Myocyte (in vitro differentiated cells): ENCODE measurements around the gene GLRA1. TPM values are rescaled to one million over a fixed set of nuclear protein-coding genes. Genes with fewer than 3 reads are reported as not detected.
A peak's percentile ranks its signal among the peaks of the same experiment; 100 is the strongest.
"Not testable (repeated sequence)": the region's sequence is repeated elsewhere in the genome, so short reads cannot be mapped to it uniquely, and the experiment has no call there.

Source experiments
- DNase-seq: peaks from one replicate; pipeline ENCODE4 v3.0.0-alpha.2; 2012; ENCODE audit warnings: low read depth
- total RNA-seq: library from RNA; depleted of rRNA; stranded (reverse); fragments of >200 nt; gene quantifications from 2 replicates; pipeline ENCODE4 v1.2.3, GENCODE V29; 2014

GLRA1 gene
- total RNA-seq, 1 donor from 2014 or later = not detected

GRCh38 chr5:151917904-151918303 is 6.7 kb downstream of the GLRA1 start:
- no peak for DNase-seq

DNA sequence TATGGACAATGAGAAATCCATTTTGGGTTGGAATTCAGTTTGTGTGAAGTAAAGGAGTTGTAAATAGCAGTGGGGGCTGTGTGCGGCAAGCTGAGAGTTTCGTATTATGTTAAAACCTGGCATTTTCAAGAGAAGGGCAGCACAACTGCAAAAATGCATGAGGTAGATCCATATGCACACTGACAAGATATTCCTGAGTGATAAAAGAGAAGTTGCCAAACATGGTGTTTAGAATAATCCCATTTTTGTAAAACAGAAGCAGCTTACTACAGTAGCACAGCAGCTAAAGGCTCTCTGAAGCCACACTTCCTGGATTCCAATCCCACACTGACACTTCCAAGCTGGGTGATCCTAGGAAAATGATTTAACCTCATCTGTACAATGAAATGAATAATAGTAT is 11.2 kb downstream of the GLRA1 start:
- DNase-seq = no peak

DNA sequence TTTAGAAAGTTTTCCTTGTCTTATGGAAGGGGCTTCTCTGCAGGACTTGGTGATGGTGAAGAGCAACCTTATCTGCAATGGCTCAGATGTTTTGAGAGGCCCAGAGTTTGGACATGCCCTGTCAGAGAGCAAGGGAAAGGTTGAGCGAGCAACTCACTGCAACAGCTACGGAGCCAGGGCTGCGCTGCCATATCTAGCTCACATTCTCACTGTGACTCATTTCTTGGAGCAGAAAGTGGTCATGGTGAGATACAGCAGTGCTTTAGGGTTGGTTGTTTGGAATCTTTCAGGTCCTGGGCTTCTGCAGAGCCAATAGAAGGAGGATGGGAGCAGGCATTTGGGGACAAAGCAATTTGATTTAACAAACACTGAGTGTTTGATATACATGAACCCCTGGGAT is 12.3 kb downstream of the GLRA1 start:
- DNase-seq = no peak

- no peak for DNase-seq
These were observed 13.6 kb downstream of the GLRA1 start for GRCh38 chr5:151911011-151911410.

DNA sequence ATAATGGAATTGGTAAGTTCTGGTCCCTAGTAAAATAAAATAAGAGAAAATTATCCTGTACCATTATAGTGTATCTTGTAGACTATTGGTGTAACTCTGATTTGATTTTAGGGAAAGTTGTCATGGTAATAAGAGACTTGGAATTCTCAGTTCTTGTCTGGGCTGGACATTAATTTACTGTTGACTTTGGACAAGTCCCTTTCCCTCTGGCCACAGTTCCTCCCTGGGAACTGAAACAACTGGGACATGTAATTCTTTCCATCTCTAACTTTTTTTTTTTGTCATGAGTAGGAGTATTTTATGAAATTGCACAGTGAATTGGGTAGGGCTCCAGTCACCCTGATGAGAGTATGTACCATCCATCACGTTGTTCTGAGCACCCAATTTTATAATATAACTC is 15.0 kb downstream of the GLRA1 start:
- no peak for DNase-seq

DNA sequence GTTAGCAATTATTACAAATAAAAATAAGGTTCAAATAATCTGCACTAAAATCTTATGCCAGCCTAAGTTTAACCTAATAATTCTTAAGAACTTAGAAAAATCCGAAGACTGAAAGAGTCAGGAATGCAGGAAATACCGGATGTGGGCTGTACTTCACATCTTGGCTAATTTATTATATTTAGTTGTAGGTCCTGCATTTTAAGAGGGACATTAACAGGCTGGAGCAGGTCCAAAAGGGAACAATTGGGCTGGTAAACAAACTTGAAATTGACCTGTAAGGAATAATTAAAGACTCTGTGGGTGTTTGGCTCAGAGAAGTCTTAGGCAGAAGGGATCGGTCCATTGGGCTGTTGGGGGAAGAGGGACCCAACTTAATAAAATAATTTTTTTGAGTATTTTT is 18.4 kb downstream of the GLRA1 start:
- peak; percentile 12 for DNase-seq

- DNase-seq = no peak
These were observed 19.1 kb downstream of the GLRA1 start for GRCh38 chr5:151905557-151905961.

- peak; percentile 22 for DNase-seq
These were observed 19.7 kb downstream of the GLRA1 start for GRCh38 chr5:151904909-151905308.

DNA sequence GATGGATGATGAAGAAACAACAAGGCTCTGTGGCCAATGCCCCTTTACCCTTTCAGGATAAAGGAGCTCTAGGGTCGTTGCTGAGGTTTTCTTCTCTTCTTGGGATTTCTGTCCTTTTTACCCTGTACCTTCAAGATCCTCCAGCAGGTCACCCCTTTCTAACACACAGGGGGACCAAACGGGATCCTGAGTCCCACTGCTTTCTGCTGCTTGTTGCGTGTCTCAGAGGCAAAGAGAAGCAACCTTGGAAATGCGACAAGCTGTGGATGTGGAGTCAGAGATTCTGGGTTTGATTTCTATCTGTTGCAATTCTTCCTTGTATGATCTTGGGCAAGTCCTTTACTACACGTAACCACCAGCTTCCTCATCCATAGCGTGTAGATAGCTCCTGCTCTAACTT is 20.5 kb downstream of the GLRA1 start:
- no peak for DNase-seq

- DNase-seq = no peak
These were observed 21.4 kb downstream of the GLRA1 start for GRCh38 chr5:151903243-151903653.

DNA sequence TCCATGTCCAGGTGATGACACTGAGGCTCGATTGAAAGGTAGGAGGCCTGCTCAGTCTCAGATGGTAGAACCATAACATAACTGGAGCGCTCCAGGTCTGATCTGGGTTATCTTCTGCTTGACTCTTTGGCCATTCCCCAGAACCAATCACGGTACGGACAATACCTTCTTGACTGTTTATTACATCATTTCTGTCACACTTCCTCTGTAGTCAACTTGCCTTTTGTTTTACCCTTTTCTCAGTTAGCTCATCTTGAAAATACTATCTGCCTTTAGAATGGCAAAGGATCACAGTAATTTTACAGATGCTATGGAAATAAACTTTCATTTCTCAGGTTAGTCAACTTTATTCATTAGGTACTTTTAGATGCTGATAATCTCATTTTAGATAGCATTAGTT is 22.4 kb downstream of the GLRA1 start:
- no peak for DNase-seq

DNA sequence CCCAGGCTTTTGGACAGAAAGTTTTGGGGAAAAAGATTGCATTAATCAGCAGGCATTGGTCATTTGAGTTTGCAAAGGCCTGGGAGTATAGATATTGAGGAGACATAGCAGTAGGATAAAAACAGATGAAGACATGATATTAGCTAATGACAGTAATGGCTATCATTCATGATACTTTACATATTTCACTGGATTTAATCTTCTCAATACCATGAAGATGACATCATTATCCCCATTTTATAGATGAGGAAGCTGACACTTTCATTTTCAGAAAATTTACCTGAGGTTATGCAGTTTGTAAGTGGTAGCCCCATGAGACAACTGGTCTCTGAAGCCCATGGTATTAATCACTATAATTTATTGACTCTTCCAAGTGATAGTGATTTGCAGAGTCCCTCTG is 23.0 kb downstream of the GLRA1 start:
- DNase-seq = no peak

- no peak for DNase-seq
These were observed 23.8 kb downstream of the GLRA1 start for GRCh38 chr5:151900891-151901290.

DNA sequence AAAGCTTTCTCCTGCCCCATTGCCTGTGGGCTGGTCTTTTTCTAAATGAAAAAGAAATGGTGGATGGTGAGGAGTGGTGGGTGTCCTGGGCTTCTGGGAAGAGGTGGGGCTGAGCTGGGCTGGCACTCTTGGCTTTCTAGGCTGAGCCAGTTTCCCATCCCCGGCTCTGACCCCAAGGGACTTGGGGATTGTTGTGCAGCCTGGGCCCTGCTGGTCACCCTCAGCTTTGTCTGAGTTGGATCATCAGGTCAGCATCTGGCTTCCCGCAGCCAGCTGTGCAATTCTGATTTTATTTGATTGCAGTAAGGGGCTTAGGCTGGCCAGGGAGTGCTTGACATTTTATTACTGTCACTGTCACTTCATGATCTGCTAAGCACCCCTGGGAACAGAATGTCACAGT is 25.3 kb downstream of the GLRA1 start:
- DNase-seq = no peak

DNA sequence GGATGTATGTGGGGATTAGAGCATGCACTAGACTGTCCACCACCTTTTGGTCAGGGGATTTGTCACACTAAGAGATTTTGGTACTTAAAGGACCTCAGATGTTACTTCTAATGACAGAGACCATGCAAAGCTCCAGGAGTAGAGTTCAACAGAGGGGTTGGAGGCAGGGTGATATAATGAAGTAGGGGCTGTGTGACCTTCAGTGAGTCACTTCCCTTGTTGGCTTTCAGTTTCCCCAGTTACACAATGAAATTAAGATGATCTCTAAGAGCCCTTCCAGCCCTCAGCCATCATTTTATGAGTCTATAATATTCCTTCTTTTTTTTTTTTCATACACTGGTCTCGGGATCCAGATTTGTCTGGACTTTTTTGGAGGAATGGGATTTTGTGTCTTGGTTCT is 26.8 kb downstream of the GLRA1 start:
- no peak for DNase-seq

GRCh38 chr5:151897020-151897552 is 27.6 kb downstream of the GLRA1 start:
- no peak for DNase-seq

- peak; percentile 71 for DNase-seq
These were observed 28.5 kb downstream of the GLRA1 start for GRCh38 chr5:151896031-151896691.

GRCh38 chr5:151895660-151896030 is 29.0 kb downstream of the GLRA1 start:
- peak; percentile 90 for DNase-seq

GRCh38 chr5:151893485-151893884 is 31.2 kb downstream of the GLRA1 start:
- not testable (repeated sequence) for DNase-seq

DNA sequence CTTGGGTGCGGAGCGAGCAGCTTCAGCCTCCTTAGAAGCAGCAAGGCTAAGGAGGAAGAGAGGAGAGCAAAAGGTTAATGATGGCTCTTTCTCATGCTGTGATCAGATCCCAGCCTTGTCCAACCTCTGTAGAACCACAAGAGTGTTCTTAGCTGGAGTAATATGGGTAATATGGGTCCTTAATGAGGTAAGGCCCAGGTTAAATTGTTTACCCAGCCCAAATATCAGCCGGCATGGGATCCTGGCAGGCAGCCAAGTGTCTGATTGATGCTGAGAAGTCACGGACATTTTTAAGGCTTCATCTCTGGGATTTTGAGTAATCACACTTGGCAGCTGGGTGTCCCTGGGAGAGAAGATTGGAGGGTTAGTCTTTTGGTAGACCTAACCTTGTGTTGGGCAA is 32.3 kb downstream of the GLRA1 start:
- DNase-seq = no peak

DNA sequence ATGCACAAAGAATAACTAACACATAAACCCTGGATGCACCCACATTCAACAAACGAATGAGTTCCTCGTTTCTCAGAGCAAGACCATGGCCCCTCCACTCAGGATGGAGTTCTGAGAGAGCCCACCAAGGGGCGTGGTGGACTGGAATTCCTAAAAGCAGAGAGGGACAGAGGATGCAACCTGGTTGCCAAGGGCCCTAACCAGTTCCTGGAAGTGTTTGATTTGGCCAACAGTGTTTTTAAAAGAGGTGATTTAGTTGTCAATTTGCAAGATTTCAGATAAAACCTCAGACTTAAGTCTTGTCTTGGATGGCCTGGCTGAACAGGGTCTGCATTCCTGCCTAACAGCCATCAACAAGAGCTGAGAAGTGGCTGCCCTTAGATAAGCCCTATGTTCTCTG is 34.4 kb downstream of the GLRA1 start:
- no peak for DNase-seq

DNA sequence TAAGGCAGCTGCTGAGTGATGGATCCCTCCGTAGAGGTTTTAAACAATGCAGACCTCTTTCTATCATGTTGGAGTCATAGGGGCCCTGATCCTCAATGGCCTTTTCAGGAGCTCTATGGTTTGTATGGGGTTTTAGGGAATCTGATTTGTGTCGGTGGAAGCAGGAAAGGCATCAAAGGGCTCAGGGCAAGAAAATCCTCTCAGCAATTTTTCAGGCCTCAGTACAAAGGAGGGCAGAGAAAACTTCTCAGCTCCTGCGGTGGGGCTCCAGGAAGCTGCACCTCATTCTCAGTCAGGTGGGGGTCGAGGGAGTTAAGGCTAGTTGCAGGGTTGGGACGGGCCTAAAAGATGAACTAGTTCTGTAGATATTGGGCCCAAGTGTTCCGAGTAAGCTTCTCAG is 35.0 kb downstream of the GLRA1 start:
- DNase-seq = no peak

DNA sequence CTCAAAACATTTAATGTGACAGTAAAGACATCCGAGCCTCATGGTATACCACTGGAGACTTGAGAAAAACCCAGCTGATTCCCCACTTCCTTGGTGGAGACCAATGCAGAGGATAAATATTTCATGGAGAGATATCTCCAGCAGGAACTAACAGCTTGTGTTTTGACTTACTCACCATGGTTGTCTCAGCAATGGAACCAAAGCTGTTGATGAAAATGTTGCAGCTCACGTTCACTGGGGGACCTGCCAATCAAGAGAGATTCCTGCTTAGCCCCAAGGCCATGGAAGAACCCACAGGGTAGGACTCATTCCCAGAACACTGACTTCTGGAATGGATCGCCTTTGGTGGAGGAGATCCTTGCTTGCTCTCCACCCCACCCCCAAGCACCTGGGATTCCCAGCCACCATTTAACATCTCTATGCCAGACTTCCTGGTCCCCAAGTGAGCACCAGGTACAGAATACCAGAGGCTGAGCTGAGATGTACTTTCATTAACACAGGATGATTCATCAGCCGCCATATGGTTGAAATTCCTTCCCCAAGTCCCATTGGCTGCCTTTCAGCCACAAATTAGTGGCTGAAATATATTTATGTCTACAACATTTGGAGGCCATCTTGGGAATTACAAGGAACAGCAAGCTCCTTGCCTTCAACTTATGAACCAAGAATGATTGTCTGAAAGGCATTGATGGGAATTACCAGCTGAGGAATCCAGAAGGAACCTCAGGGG is 37.9 kb downstream of the GLRA1 start:
- DNase-seq = peak; percentile 34
